Non-pigmented ciliary epithelial cell (primary cell): Measurements from ENCODE around the gene NFKB2.

Experiments
- DNase-seq: peaks from one replicate; pipeline ENCODE4 v3.0.0-alpha.2; 2010; ENCODE audit warnings: low read depth

NFKB2 gene

DNA sequence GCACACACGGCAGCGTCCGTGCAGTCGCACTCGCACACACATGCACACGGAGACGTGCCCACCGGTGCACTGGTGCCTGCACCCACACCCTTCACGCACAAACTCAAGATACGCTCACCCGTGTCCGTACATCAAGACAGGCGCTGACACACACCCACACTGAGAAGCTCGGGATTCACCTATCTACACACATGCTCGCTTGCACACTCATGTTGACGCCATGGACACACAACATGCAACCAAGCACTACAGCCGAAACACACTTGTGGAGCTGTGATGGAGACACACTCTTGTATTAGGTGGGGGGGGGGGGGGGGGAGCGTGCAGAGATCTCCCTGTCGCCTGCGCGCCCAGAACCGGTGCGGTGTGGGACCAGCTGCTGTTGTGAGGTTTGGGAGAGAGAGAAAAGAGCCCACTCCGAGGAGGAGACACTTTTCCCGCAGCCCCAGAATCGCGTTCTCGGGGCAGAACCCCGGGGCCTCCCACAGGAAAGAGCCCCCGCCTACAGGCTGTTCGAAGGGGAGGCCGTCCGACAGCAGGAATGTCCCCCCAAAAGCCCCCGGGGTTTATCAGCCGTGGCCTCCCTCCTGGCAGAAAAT lies 605 bp upstream of the NFKB2 start:
- no peak for DNase-seq

DNA sequence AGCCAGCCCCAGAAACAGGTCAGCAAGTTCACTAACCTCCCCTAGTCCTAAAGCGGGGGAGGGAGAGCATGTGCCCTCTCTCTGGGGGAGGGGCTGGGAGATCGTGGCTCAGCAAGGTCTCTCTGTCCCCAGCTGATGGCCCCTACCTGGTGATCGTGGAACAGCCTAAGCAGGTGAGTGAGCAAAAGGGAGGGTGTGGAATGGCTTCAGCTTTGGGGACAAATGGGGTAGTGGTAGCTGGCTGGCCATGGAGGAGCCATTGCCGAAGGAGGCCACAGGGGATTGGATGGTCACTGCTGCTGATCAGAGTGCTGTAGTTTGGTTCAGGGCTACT lies 779 bp downstream of the NFKB2 start:
- no peak for DNase-seq

DNA sequence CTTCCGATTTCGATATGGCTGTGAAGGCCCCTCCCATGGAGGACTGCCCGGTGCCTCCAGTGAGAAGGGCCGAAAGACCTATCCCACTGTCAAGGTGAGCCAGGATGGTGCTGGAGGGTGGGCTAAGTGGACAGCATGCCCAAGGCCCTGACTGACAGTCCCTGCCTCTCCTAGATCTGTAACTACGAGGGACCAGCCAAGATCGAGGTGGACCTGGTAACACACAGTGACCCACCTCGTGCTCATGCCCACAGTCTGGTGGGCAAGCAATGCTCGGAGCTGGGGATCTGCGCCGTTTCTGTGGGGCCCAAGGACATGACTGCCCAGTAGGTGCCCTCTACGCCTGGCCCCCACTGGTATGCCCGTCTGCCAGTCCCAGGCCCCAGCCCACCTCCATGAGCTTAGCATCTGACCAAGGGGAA lies 1.2 kb downstream of the NFKB2 start:
- no peak for DNase-seq

GRCh38 chr10:102397222-102398171 lies 2.0 kb downstream of the NFKB2 start:
- no peak for DNase-seq

DNA sequence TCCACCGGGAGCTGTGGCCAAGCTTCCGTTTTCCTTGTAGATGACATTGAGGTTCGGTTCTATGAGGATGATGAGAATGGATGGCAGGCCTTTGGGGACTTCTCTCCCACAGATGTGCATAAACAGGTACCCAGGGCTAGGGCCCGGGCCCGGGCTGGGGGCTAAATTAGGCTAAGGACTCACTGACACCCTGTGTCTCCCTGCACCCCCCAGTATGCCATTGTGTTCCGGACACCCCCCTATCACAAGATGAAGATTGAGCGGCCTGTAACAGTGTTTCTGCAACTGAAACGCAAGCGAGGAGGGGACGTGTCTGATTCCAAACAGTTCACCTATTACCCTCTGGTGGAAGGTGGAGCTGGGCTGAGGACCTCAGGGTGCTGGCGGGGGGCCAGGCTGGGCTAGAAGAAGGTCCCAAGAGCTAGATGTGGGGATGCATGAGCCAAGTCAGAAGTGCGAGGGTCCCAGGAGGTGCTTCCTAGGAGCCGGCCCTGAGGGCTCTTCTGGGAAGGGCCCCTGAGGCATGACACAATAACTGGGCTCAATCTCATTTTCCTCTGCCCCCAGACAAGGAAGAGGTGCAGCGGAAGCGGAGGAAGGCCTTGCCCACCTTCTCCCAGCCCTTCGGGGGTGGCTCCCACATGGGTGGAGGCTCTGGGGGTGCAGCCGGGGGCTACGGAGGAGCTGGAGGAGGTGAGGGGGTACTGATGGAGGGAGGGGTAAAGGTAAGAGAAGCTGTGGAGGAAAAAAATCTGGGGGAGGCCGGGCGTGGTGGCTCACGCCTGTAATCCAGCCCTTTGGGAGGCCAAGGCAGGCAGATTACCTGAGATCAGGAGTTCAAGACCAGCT lies 2.9 kb downstream of the NFKB2 start:
- no peak for DNase-seq

DNA sequence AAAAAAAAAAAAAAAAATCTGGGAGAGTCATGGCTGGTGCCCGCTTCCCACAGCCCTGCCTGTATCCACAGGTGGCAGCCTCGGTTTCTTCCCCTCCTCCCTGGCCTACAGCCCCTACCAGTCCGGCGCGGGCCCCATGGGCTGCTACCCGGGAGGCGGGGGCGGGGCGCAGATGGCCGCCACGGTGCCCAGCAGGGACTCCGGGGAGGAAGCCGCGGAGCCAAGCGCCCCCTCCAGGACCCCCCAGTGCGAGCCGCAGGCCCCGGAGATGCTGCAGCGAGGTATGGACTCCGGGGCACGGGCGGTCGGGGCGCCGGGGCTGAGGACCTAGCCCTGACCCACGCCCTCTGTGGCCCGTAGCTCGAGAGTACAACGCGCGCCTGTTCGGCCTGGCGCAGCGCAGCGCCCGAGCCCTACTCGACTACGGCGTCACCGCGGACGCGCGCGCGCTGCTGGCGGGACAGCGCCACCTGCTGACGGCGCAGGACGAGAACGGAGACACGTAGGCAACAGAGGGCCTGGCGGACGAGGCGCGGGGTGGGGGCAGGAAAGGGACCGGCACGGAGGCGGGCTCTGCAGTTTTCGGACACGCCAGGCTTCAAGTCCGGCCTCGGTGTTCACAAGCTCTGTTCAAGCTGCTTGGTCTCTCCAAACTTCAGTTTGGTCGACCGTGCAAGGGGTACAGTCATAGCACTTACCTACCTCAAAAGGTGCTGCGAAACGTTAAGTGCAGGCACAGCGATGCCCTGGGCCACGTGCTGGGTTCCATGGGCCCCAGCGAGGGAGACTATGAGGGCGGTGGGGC lies 3.9 kb downstream of the NFKB2 start:
- no peak for DNase-seq

- DNase-seq: no peak
Measured at GRCh38 chr10:102400076-102400475, 4.6 kb downstream of the NFKB2 start.

- DNase-seq: no peak
Measured at GRCh38 chr10:102400598-102401341, 5.3 kb downstream of the NFKB2 start.

DNA sequence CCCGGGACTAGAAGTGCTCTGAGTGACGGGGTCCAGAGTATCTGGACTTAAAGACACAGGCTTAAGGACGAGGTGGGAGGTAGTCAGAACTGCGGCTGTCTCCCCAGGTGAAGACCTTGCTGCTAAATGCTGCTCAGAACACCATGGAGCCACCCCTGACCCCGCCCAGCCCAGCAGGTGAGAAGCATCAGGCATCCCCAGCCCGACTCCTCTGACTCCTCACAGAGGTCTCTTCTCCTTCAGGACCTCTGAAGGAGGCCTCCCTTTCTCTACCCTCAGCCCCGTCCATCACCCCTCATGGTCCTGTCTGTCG lies 5.8 kb downstream of the NFKB2 start:
- no peak for DNase-seq

GRCh38 chr10:102401735-102402511 lies 6.4 kb downstream of the NFKB2 start:
- DNase-seq: no peak

DNA sequence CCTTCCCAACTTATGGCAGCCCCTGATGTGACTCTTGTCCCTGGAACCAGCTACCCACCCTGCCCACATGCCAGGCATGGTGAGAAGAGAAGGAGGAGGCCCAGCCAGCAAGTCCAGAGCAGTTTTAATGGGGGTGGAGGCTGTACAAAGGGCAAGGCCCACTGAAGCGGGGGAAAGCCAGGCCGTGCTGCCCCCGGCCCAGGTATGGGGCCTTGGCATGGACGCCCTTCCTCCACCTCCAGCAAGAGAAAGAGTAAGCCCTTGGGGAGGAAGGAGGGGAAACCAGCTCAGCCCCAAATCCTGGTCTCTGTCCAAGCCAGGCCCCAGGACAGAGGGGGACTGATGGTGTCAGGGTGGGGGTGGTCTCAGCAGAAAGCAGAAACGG lies 7.0 kb downstream of the NFKB2 start:
- DNase-seq: no peak

GRCh38 chr10:102403115-102403514 lies 7.6 kb downstream of the NFKB2 start:
- DNase-seq: no peak

DNA sequence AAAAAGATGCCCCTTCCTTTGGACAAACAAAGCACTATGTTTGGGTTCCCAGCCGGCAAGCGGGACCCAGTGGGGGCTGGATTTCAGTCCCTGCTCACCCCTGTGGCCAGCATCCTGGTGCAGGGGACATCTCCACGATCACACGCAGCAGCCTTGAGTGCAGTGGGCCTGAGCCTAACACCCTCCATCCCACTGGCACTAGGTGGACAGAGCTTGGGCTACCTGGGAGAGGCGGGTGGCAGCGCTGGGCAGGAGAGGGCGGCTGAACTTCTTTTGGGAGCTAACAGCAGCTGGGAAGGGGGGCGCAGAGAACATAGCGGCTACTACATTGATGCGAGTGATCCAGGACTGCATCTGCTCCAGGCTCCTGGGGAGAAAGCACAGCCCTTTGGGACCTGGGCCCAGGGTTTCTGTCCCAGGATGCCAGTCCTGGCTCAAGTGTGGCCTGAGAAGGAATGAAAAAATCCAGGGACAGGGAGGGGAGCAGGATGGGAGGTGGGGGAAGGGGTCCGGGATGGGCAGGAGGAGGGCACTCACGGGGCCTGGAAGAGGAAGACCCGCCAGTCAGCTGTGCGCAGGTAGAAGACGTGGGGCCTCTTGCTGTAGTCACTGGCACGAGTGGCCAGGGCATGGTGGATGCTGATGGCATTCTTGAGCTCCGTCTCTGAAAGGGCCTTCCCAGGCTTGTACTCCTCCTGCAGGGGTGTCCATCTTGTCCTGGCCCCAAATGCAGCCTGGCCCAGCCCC lies 9.0 kb downstream of the NFKB2 start:
- DNase-seq: no peak

DNA sequence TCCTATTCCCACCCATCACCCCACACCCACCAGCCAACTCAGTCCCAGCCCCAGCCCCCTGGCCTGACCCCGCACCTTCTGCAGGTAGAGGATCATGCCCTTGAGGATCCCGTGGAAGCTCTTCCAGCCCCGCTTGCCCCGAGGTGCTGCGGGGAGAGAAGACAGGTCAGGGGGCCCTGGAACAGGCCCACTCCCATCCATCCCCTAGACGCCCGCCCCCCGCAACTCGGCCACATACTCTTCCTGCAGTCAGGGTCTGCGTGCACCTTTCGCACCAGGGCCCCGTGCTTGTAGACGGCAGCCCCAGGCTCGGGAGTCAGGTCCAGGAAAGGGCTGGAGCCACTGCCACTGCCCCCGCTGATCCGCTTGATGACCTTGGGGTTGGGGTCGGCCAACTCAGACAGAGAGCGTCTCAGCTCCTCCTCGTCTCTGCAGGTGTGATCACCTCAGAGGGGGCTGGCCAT lies 9.6 kb downstream of the NFKB2 start:
- DNase-seq: no peak

GRCh38 chr10:102405632-102406031 lies 10.1 kb downstream of the NFKB2 start:
- DNase-seq: no peak

DNA sequence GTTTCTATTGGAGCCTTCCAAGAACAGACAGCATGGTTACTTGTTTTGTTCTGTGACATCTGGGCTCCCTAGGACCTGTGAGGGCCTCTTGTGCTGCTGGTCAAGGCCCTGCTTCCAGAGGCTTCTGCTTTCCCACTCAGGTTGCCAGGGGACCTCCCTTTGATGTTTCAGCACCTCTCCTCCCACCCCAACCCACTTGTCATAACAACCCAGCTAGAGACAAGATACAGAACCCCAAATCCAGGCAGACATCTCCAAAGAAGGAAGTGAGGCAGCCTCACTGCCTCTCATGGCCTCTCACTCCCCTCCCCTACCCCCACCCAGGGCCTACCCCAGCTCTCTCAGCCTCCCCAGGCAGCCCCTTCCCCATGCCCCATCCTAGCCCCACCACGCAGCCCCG lies 11.3 kb downstream of the NFKB2 start:
- no peak for DNase-seq

DNA sequence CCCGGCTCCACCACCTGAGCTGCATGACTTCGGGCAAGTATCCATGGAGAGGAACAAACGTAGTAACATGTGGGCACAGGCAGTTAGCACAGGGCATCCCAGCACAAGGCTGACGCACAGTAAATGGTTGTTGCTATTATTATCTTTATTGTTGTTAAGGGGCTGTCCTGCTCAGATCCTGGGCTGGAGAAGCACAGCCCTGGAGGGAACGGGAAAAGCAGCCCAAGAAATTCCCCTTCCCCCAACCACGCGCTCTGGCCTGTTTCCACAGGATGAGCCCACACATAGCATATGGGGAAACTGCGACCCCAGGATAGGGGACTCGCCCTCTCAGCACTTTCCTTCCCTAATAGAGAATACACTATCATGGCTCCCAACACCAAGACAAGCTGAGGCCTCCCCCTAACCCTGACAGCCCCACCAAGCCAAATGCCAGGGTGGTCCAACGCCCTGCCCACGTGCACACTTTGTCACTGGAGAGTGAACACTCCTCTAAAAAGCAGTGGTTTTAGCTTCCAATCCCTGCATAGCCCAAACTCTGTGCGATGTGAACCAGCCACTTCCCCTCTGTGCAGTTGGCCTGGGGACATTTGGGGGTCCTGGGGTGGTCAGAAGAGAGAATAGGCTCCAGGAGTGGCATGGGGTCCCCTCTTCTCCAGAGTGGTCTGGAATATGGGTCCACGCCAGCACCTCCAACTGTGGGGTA lies 12.1 kb downstream of the NFKB2 start:
- no peak for DNase-seq

GRCh38 chr10:102408131-102408727 lies 12.7 kb downstream of the NFKB2 start:
- no peak for DNase-seq
